SJSA1 (cell line): ENCODE data around the gene EIF3C. TPM values are rescaled to one million over a fixed set of nuclear protein-coding genes. Genes with fewer than 3 reads are reported as not detected.
"Not testable (repeated sequence)": the region's sequence is repeated elsewhere in the genome, so short reads cannot be mapped to it uniquely, and the experiment has no call there.

Experiments used
- DNase-seq, 2 experiments: peaks; one replicate each; pipeline ENCODE4 v3.0.0-alpha.2; 2015 to 2020; ENCODE audit warnings: low spot score in 2 of 2, low read depth in 1 of 2
- H3K27ac ChIP-seq: fragments of 250-450 bp; sonication (Bioruptor Pico); 2 replicates; pipeline ENCODE4 v1.5.1; 2020; ENCODE audit warnings: mild to moderate bottlenecking, moderate library complexity
- H3K27me3 ChIP-seq: fragments of 250-450 bp; sonication (Bioruptor Pico); replicated peaks from 2 replicates; pipeline ENCODE4 v1.5.1; 2020; ENCODE audit warnings: mild to moderate bottlenecking, moderate library complexity
- H3K36me3 ChIP-seq: fragments of 250-450 bp; sonication (Bioruptor Pico); 2 replicates; pipeline ENCODE4 v1.5.1; 2020; ENCODE audit warnings: mild to moderate bottlenecking
- H3K4me1 ChIP-seq: fragments of 250-450 bp; sonication (Bioruptor Pico); replicated peaks from 2 replicates; pipeline ENCODE4 v1.6.1; 2021; ENCODE audit warnings: mild to moderate bottlenecking
- H3K4me3 ChIP-seq: fragments of 250-450 bp; sonication (Bioruptor Pico); 2 replicates; pipeline ENCODE4 v1.5.1; 2020; ENCODE audit warnings: mild to moderate bottlenecking
- H3K9me3 ChIP-seq: fragments of 250-450 bp; sonication (Bioruptor Pico); replicated peaks from 2 replicates; pipeline ENCODE4 v1.5.1; 2020; ENCODE audit warnings: mild to moderate bottlenecking
- total RNA-seq: library from RNA; depleted of rRNA; stranded (reverse); fragments of >200 nt; shearing (Covaris generic); gene quantifications from 2 replicates; pipeline ENCODE4 v1.2.3, GENCODE V29; 2014; rRNA removed

The EIF3C gene, protein sequence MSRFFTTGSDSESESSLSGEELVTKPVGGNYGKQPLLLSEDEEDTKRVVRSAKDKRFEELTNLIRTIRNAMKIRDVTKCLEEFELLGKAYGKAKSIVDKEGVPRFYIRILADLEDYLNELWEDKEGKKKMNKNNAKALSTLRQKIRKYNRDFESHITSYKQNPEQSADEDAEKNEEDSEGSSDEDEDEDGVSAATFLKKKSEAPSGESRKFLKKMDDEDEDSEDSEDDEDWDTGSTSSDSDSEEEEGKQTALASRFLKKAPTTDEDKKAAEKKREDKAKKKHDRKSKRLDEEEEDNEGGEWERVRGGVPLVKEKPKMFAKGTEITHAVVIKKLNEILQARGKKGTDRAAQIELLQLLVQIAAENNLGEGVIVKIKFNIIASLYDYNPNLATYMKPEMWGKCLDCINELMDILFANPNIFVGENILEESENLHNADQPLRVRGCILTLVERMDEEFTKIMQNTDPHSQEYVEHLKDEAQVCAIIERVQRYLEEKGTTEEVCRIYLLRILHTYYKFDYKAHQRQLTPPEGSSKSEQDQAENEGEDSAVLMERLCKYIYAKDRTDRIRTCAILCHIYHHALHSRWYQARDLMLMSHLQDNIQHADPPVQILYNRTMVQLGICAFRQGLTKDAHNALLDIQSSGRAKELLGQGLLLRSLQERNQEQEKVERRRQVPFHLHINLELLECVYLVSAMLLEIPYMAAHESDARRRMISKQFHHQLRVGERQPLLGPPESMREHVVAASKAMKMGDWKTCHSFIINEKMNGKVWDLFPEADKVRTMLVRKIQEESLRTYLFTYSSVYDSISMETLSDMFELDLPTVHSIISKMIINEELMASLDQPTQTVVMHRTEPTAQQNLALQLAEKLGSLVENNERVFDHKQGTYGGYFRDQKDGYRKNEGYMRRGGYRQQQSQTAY
- 53.2 and 76.5 TPM in 2 replicates for total RNA-seq

GRCh38 chr16:28711220-28712083 lies at the start of gene EIF3C:
TSS of gene EIF3C (plus strand) at chr16:28711464. CDS start at chr16:28711687, 223 bp downstream.
- H3K27me3 ChIP-seq, H3K9me3 ChIP-seq, H3K4me1 ChIP-seq, H3K36me3 ChIP-seq, DNase-seq, H3K4me3 ChIP-seq, H3K27ac ChIP-seq: not testable (repeated sequence)

DNA sequence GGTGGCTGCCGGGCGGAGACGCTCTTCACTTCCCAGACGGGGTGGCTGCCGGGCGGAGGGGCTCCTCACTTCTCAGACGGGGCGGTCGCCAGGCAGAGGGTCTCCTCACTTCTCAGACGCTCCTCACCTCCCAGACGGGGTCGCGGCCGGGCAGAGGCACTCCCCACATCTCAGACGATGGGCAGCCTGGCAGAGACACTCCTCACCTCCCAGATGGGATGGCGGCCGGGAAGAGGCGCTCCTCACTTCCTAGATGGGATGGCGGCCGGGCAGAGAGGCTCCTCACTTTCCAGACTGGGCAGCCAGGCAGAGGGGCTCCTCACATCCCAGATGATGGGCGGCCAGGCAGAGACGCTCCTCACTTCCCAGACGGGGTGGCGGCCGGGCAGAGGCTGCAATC lies 45.0 kb upstream of the EIF3C start:
- not testable (repeated sequence) for H3K36me3 ChIP-seq, H3K27me3 ChIP-seq, H3K4me1 ChIP-seq, H3K4me3 ChIP-seq, H3K9me3 ChIP-seq, H3K27ac ChIP-seq
- peak in 1 of 2 experiments; percentile 17 for DNase-seq

DNA sequence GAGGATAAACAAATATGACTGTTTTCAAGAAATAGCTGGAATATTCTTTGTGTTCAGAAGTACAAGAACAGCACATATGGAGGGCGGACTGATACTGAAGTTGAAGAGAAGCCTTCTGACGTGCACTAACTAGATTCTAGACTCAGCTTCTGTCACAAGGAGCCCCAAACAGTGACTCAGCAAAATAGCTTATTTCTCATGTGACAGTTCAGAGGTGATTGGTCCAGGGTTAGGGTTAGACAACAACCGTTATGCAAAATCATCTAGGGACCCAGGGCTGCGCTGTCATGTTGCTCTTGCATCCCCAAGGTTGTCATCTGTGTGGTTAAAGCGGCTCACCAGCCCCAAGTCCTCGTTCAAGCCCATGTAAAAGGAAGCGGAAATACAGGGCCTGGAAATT lies 43.8 kb upstream of the EIF3C start:
- not testable (repeated sequence) for H3K27ac ChIP-seq

DNA sequence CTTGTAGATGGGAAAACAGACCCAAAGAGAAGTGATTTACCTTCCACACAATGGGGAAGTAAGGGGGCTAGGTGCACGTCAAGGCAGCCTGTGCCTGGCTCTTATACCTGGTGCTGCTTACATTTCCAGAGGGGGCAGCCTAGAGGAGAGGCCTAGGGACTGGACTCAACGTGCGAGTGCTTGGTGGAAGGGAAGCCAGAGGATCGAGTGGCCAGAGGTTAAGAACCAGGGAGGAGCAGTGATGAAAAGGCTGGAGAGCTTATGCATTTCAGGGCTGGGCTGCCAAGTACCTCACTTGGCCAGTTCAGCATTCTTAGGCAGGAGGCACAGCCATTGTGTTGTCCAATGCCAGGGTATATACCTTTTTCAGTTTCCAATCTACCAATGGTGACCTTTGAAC lies 43.1 kb upstream of the EIF3C start:
- DNase-seq, H3K27me3 ChIP-seq, H3K27ac ChIP-seq, H3K4me1 ChIP-seq, H3K36me3 ChIP-seq, H3K9me3 ChIP-seq, H3K4me3 ChIP-seq: not testable (repeated sequence)

More for the DNA sequence above, 43.8 kb upstream of the EIF3C start:
- H3K4me3 ChIP-seq, H3K27me3 ChIP-seq, H3K36me3 ChIP-seq, DNase-seq, H3K9me3 ChIP-seq, H3K4me1 ChIP-seq: not testable (repeated sequence)

DNA sequence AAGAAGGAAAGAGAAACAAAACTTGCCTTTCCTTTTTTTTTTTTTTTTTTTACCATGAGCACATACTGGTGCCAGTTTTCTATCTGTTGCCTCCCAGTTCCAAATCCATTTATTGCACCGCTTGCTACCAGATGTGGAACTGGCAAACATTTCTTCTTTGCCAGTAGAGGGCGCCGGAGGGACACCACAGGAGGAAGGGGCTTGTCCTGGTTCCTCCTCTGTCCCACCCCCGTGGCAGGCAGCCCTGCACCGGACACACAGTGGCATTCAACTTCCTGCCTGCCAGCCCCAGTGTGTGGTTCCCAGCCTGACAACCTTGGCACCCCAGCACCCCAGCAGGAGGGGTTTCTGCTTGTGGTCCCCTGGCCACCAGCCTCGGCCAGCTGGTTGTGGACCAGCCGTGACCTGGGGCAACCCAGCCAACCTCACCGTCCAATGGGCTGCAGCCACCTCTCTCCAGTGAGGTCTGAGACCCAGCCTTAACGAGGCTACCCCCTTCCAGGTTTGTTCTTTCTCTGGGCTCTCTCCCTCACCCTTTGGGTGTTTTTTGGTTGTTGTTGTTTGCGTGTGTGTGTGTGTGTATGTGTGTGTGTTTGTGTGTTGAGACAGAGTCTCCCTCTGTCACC lies 22.8 kb upstream of the EIF3C start:
- H3K27ac ChIP-seq, DNase-seq, H3K4me1 ChIP-seq, H3K36me3 ChIP-seq, H3K9me3 ChIP-seq, H3K4me3 ChIP-seq, H3K27me3 ChIP-seq: not testable (repeated sequence)

- H3K27ac ChIP-seq, H3K9me3 ChIP-seq, H3K4me3 ChIP-seq, H3K36me3 ChIP-seq, H3K4me1 ChIP-seq, H3K27me3 ChIP-seq, DNase-seq: not testable (repeated sequence)
These were observed 21.8 kb upstream of the EIF3C start for GRCh38 chr16:28689425-28689824.

DNA sequence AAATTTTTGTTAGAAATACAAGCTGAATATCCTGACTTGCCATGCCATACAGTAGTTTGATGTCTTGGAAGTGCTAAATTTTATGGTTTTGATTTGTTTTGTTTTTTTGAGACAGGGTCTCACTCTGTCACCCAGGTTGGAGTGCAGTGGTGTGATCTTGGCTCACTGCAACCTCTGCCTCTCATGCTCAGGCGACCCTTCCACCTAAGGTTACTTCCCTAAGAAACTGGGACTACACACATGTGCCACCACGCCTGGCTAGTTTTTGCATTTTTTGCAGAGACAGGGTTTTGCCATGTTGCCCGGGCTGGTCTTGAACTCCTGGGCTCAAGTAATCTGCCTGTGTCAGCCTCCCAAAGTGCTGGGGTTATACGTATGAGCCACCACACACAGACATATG lies 19.5 kb upstream of the EIF3C start:
- not testable (repeated sequence) for DNase-seq, H3K27me3 ChIP-seq, H3K4me1 ChIP-seq, H3K27ac ChIP-seq, H3K4me3 ChIP-seq, H3K9me3 ChIP-seq, H3K36me3 ChIP-seq

DNA sequence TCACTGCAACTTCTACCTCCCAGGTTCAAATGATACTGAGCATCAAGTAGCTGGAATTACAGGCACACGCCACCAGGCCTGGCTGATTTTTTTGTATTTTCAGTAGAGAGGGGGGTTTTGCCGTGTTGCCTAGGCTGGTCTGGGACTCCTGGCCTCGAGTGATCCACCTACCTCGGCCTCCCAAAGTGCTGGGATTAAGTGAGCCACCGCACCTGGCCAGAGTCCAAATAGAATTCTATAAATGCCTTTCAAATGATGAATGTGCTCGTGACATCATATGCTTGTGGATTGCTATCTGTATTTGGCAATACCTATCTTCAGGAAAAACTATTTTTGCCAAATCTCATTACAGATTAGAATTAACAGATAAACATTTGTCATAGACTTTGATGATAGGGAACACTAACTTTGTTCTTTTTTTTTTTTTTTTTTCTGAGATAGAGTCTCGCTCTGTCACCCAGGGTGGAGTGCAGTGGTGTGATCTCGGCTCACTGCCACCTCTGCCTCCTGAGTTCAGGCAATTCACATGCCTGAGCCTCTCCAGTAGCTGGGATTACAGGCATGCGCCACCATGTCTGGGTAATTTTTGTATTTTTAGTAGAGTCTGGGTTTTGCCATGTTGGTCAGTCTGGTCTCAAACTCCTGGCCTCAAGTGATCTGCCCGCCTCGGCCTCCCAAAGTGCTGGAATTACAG lies 17.9 kb upstream of the EIF3C start:
- H3K27me3 ChIP-seq, H3K27ac ChIP-seq, H3K9me3 ChIP-seq, DNase-seq, H3K4me3 ChIP-seq, H3K4me1 ChIP-seq, H3K36me3 ChIP-seq: not testable (repeated sequence)

DNA sequence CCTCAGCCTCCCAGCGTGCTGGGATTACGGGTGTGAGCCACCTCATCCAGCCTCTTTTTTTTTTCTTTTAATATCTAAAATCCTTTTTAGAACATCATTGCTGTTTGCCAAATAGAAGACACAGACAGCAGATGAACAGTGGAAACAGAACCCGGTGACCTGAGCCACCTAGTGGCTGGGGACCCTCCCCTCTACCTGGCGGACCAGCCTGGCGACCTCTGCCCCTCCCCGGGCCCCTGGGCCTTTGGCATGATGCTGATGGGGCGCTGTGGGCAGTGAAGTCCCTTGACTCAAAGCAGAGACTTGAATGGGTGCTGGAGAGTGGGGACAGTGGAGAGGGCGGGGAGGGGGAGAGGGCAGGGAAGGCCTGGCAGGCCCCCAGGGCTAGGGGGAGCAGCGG lies 11.5 kb upstream of the EIF3C start:
- not testable (repeated sequence) for H3K4me3 ChIP-seq, H3K27me3 ChIP-seq, H3K27ac ChIP-seq, H3K9me3 ChIP-seq, DNase-seq, H3K4me1 ChIP-seq, H3K36me3 ChIP-seq

DNA sequence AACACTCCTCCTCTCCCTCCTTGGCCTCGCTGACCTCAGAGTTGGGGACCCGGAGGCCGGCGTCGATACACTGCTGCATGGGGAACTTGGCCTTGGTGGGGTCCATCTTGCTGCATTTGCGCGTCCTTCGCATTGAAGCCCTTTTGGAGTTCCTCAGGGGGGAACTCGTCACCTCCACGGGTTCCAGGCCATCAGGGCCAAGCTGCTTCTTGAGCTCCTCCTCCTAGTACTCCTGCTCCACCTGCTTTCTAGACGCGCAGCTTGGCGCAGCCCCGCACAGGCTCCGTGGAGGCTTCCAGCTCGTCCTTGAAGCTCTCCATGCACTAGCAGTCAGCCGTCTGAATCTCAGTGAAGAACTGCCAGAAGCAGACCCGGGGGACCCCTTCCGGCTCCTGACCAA lies 10.9 kb upstream of the EIF3C start:
- not testable (repeated sequence) for H3K36me3 ChIP-seq, H3K9me3 ChIP-seq, H3K4me3 ChIP-seq, H3K4me1 ChIP-seq, H3K27me3 ChIP-seq, H3K27ac ChIP-seq
- peak; percentile 0 to 25 for DNase-seq

DNA sequence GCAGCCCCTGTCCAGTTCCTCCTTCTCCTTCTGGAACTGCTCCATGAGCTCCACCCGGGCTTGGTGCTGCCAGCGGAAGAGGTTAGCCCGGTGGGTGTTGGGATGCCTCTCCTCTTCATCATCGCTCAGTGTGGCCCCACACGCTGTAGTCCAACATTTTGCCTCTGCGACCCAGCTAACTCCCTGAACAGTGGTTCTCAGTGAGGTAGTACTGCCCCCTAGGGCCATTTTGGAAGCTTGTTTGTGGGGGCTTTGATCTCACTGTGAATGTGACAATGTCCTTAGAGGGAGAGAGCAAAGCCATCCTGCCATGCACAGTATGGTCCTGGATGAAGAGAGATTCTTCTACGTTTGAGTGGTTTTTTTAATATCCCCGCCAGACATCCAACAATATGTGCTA lies 9.9 kb upstream of the EIF3C start:
- not testable (repeated sequence) for H3K4me1 ChIP-seq, DNase-seq, H3K9me3 ChIP-seq, H3K27ac ChIP-seq, H3K36me3 ChIP-seq, H3K27me3 ChIP-seq, H3K4me3 ChIP-seq

DNA sequence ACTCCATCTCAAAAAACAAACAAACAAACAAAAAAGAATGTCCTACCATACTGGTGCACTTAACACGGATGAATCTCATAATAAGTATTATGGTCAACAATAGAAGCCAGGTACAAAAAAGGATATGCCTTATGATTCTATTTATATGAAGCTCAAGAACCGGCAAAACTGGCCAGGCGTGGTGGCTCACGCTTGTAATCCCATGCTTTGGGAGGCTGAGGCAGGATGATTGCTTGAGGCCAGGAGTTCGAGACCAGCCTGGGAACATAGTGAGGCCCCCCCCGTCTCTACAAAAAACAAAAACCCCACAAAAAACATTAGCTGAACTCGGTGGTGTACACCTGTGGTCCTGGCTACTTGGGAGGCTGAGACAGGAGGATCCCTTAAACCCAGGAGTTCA lies 7.0 kb upstream of the EIF3C start:
- not testable (repeated sequence) for H3K4me3 ChIP-seq, H3K36me3 ChIP-seq, H3K9me3 ChIP-seq, H3K27ac ChIP-seq, DNase-seq, H3K27me3 ChIP-seq, H3K4me1 ChIP-seq
